Colon (tissue), 2 donors: ENCODE results near the gene EPHA7.

Experiments
- FAIRE-seq: peaks from 2 replicates; lab custom pipeline; 2012; peaks lifted over from hg19 to GRCh38; lab: Jason Lieb, UNC
- donor health status: control.
- donor health status: control.

The EPHA7 gene

GRCh38 chr6:93393554-93394074 is 25.7 kb downstream of the EPHA7 start:
- FAIRE-seq: no peak

- peak; percentile 84 for FAIRE-seq
These were observed 26.6 kb downstream of the EPHA7 start for GRCh38 chr6:93392797-93393196.

- FAIRE-seq: no peak
These were observed 27.4 kb downstream of the EPHA7 start for GRCh38 chr6:93391965-93392364.

GRCh38 chr6:93389192-93389591 is 30.2 kb downstream of the EPHA7 start:
- no peak for FAIRE-seq

GRCh38 chr6:93388070-93388469 is 31.3 kb downstream of the EPHA7 start:
- FAIRE-seq: no peak

GRCh38 chr6:93376026-93376540 is 43.3 kb downstream of the EPHA7 start:
- FAIRE-seq: no peak

GRCh38 chr6:93373445-93373844 is 45.9 kb downstream of the EPHA7 start:
- FAIRE-seq: no peak

- no peak for FAIRE-seq
These were observed 47.6 kb downstream of the EPHA7 start for GRCh38 chr6:93371756-93372155.

- no peak for FAIRE-seq
These were observed 49.7 kb downstream of the EPHA7 start for GRCh38 chr6:93369586-93370134.

- FAIRE-seq: no peak
These were observed 52.9 kb downstream of the EPHA7 start for GRCh38 chr6:93366506-93366905.

GRCh38 chr6:93365445-93365844 is 53.9 kb downstream of the EPHA7 start:
- FAIRE-seq: no peak

- no peak for FAIRE-seq
These were observed 60.9 kb downstream of the EPHA7 start for GRCh38 chr6:93358435-93358834.

- no peak for FAIRE-seq
These were observed 66.8 kb downstream of the EPHA7 start for GRCh38 chr6:93352604-93353003.

- FAIRE-seq: no peak
These were observed 68.1 kb downstream of the EPHA7 start for GRCh38 chr6:93351222-93351621.

- FAIRE-seq: no peak
These were observed 68.6 kb downstream of the EPHA7 start for GRCh38 chr6:93350774-93351173.

GRCh38 chr6:93344333-93344835 is 75.0 kb downstream of the EPHA7 start:
- FAIRE-seq: no peak

GRCh38 chr6:93343476-93343875 is 75.9 kb downstream of the EPHA7 start:
- FAIRE-seq: no peak

- no peak for FAIRE-seq
These were observed 77.3 kb downstream of the EPHA7 start for GRCh38 chr6:93341900-93342613.

GRCh38 chr6:93337772-93338394 is 81.5 kb downstream of the EPHA7 start:
- no peak for FAIRE-seq

GRCh38 chr6:93337014-93337413 is 82.3 kb downstream of the EPHA7 start:
- no peak for FAIRE-seq

- FAIRE-seq: no peak
These were observed 89.9 kb downstream of the EPHA7 start for GRCh38 chr6:93329301-93330000.

GRCh38 chr6:93327857-93328256 is 91.5 kb downstream of the EPHA7 start:
- no peak for FAIRE-seq
